Neutrophil (primary cell): ENCODE data around the gene METTL1.
A peak's percentile ranks its signal among the peaks of the same experiment; 100 is the strongest.

Source experiments
- H3K27ac ChIP-seq: fragments of 200-600 bp; sonication (generic); 2 replicates; pipeline ENCODE4 v1.5.1; 2016; ENCODE audit warnings: mild to moderate bottlenecking, moderate library complexity
- H3K27me3 ChIP-seq: fragments of 200-600 bp; sonication (generic); 2 replicates; pipeline ENCODE4 v1.6.0; 2016; ENCODE audit warnings: mild to moderate bottlenecking
- H3K36me3 ChIP-seq: fragments of 200-600 bp; sonication (generic); 2 replicates; pipeline ENCODE4 v1.5.1; 2017
- H3K4me1 ChIP-seq, 2 experiments: fragments of 200-600 bp in 1 of 2; sonication (generic) in 1 of 2; 1 replicate in 1 of 2; 2 replicates in 1 of 2; pipeline versions ENCODE4 v1.5.1 to v1.6.1; 2013 to 2016; ENCODE audit warnings: low read depth in 1 of 2, low read length in 1 of 2, mild to moderate bottlenecking in 1 of 2, moderate library complexity in 1 of 2; ENCODE audit not compliant: control insufficient read depth in 1 of 2, insufficient read depth in 1 of 2
- H3K4me3 ChIP-seq, 2 experiments: fragments of 200-600 bp in 1 of 2; sonication (generic) in 1 of 2; 1 replicate in 1 of 2; 2 replicates in 1 of 2; pipeline ENCODE4 v1.5.1; 2013 to 2016; ENCODE audit warnings: low read depth in 1 of 2, low read length in 1 of 2, mild to moderate bottlenecking in 1 of 2, moderate library complexity in 1 of 2
- H3K9me3 ChIP-seq: fragments of 200-600 bp; sonication (generic); 2 replicates; pipeline ENCODE4 v1.5.1; 2016
- TF ChIP-seq, protein P1 (sequence below): fragments of 200-600 bp; sonication (generic); IDR thresholded peaks from 2 replicates; pipeline ENCODE4 v1.5.1; 2016; ENCODE audit warnings: antibody characterized with exemption

The METTL1 gene

DNA sequence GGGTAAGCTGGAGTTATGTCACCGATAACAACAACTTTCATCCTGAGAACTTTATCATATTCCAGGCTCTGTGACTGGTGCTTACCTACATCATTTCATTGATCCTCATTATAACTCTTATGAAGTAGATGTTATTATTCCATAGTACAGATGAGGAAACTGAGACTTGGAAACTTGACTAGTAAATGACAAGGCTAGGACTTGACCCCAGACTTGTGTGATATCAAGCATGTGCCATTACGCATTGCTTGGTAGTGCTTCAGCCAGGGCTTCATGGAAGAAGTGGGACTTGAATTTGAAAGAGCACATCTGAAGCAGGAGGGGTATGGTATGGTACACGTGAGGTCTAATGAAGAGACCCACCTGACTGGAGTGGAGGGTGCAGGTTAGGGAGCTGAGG, 34.8 kb upstream of the METTL1 start:
- Histone ChIP-seq H3K4me1 (no peaks in the 10 kb centered on the region), H3K9me3 (no peaks in the 10 kb centered on the region), H3K36me3 (peaks cover 80% of the 10 kb centered on the region), H3K27ac (no peak overlapping the region), H3K4me3 (no peak overlapping the region), H3K27me3 (no peaks in the 10 kb centered on the region)
- TF ChIP-seq, protein P1, sequence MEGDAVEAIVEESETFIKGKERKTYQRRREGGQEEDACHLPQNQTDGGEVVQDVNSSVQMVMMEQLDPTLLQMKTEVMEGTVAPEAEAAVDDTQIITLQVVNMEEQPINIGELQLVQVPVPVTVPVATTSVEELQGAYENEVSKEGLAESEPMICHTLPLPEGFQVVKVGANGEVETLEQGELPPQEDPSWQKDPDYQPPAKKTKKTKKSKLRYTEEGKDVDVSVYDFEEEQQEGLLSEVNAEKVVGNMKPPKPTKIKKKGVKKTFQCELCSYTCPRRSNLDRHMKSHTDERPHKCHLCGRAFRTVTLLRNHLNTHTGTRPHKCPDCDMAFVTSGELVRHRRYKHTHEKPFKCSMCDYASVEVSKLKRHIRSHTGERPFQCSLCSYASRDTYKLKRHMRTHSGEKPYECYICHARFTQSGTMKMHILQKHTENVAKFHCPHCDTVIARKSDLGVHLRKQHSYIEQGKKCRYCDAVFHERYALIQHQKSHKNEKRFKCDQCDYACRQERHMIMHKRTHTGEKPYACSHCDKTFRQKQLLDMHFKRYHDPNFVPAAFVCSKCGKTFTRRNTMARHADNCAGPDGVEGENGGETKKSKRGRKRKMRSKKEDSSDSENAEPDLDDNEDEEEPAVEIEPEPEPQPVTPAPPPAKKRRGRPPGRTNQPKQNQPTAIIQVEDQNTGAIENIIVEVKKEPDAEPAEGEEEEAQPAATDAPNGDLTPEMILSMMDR = no peak

DNA sequence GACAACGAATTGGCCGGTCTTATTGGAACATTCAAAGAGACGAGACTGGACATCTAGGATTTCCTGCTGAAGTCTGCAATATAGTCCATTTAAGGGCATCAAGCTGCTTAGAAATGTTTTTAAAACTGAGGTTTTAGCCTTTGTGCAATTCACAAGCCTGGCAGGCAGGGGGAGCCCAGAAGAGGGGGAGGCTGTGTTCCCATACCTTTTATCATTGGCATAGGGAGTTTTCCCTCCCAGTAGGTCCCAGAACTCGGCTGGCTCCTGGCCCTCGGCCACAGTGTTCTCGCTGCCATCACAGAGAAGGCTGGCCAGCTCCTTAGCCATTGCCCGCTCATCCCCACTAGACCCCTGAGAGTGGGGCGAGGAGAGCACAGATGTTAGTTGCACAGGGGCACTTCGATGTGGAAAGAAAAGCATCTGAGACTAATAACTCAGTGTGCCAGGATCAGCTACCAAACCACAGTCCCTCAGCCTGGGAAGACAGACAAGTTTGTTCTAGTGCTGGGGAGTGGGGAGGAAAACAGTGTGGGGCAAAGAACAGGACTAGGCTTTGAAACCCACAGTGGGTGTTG, 31.5 kb upstream of the METTL1 start:
- H3K4me1 ChIP-seq = no peaks in the 10 kb centered on the region
- H3K36me3 ChIP-seq = peaks cover 86% of the 10 kb centered on the region
- H3K27me3 ChIP-seq = no peaks in the 10 kb centered on the region
- H3K9me3 ChIP-seq = no peaks in the 10 kb centered on the region
- no peak overlapping the region for H3K27ac ChIP-seq
- TF ChIP-seq, protein P1 = peak; percentile 23
- H3K4me3 ChIP-seq = no peak overlapping the region

DNA sequence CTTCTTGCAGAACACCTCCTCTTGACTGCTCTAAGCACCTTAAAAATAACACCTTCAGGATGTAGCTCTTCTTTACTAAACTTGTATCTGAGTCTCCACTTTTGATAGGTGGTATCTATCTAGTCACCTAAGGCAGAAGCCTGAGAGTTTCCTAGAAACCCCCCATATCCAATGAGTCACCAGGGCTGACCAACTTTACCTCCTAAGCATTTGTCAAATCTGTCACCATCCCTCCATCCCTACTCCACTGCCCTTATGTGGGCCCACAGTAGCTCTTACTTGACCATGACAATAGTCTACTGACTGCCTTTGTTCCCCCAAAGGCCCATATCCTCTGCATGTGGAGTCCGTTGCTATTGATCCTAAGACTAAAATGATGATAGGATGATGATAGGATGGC, 30.7 kb upstream of the METTL1 start:
- TF ChIP-seq, protein P1 = no peak
- H3K27ac ChIP-seq = no peak overlapping the region
- no peaks in the 10 kb centered on the region for H3K9me3 ChIP-seq
- peaks cover 78% of the 10 kb centered on the region for H3K36me3 ChIP-seq
- peaks cover 5 to 7% of the 10 kb centered on the region in 2 experiments for H3K4me1 ChIP-seq
- H3K27me3 ChIP-seq = no peaks in the 10 kb centered on the region
- H3K4me3 ChIP-seq = no peak overlapping the region

DNA sequence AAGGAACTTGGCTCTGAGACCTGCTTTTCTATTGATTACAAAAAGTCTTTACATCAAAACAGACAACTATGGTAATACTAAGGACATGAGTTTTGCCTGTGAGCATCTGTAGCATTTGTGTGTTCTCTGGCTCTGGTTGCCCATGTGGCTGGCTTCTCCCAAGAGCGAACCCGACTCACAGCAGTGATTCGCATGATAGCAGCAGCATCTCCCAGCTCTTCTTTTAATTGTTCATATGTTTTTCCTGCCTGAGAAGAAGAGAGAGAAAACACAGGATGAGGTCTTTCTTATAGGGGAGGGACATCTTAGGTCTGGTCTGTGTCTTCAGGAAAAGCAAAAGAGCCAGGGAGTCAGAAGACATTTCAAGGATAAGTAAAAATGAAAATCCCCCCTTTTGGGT, 29.1 kb upstream of the METTL1 start:
- Histone ChIP-seq H3K9me3 (no peaks in the 10 kb centered on the region), H3K4me1 (peaks cover 7 to 8% of the 10 kb centered on the region in 2 experiments), H3K27me3 (no peaks in the 10 kb centered on the region), H3K27ac (no peak overlapping the region), H3K4me3 (no peak overlapping the region), H3K36me3 (peaks cover 76% of the 10 kb centered on the region)
- TF ChIP-seq, protein P1 = no peak

DNA sequence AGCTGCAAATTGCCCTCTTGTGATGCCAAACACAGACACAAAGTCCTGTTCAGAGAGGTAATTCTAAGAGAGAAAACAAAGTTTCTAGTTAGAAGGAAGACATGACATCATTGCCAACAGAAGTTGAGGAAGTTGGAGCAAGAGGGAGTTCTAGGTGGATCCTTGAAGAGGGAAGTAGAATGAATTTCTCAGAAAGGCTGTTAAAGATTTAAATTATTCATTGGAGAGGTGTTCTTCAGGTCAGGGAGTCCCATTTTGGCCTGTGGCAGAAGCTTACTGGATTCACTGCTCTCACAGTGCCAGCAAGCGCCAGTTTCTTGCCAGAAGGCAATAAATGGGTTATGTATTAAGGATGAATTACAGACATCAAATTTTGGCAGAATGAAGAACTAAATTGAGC, 26.0 kb upstream of the METTL1 start:
- TF ChIP-seq, protein P1 = no peak
- H3K4me3 ChIP-seq = no peak overlapping the region
- H3K9me3 ChIP-seq = no peaks in the 10 kb centered on the region
- peaks cover 7 to 8% of the 10 kb centered on the region in 2 experiments for H3K4me1 ChIP-seq
- peaks cover 81% of the 10 kb centered on the region for H3K36me3 ChIP-seq
- peak overlapping the region; percentile 63 for H3K27ac ChIP-seq
- H3K27me3 ChIP-seq = no peaks in the 10 kb centered on the region
